HG02610 (cell line): ENCODE data around the gene STK17A.

Source experiments
- ATAC-seq: cut with Tn5 transposase; IDR thresholded peaks from one replicate; pipeline ENCODE4 v1.9.1; 2021; ENCODE audit warnings: mild to moderate bottlenecking, moderate library complexity; ENCODE audit not compliant: unreplicated experiment

The STK17A gene

DNA sequence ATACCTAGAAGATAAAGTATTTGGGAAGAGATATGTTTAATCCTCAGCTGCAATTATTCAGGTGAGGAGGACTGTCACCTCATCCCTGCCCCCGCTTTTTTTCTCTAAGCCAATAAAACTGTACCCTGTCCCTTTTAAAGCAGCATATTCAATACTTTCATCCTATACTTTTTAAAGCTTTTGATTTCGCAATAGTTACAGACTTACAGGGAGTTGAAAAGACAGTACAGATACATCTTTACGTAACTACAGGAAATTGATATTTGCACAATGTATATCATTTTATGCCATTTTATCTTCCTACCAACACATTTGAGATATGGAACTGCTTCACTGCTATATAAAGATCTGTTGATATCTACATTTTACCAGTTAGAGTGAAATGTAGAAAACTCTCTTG, 47.6 kb downstream of the STK17A start:
- no peak for ATAC-seq

- ATAC-seq = no peak
Measured at GRCh38 chr7:43631559-43631958, 48.7 kb downstream of the STK17A start.

- ATAC-seq = no peak
Measured at GRCh38 chr7:43632746-43633145, 49.8 kb downstream of the STK17A start.

DNA sequence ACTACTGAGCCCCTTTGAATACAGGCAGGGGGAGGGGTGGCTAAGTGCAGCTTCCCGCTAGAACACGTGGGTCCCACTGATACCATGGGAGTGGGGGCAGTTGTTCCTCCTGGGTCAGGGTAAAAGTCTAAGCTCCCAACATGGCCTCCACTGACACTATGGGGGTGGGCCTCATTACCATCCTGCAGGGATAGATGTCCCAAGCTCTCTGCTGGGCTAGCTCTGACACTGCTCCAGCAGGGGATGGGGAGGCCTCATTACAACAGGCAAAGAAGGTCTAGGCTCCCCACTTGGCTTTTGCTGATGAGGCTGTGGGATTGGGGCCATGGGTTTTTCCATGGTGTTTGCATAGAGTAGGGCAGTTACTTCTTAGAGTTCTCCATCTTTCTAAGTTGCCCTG, 51.5 kb downstream of the STK17A start:
- ATAC-seq = no peak

DNA sequence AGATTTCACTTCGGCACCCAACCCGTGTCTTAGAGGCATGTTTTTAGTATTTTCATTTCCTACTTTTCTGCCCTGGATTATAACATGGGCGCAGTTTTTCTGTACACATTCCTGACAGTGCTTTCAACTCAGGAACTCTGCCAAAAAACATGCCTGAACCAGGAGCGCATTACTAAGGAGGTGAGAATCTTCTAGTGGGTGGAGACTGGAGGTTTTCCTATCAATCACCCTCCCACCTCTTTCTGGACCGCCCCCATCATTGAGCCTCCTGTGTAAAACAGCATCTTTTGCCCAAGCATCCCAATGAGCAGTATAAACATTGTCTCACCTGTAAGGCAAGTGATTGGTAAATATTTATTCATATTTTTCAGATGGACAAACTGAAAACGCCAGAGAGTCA, 53.2 kb downstream of the STK17A start:
- no peak for ATAC-seq

- no peak for ATAC-seq
Measured at GRCh38 chr7:43637114-43637806, 54.4 kb downstream of the STK17A start.

DNA sequence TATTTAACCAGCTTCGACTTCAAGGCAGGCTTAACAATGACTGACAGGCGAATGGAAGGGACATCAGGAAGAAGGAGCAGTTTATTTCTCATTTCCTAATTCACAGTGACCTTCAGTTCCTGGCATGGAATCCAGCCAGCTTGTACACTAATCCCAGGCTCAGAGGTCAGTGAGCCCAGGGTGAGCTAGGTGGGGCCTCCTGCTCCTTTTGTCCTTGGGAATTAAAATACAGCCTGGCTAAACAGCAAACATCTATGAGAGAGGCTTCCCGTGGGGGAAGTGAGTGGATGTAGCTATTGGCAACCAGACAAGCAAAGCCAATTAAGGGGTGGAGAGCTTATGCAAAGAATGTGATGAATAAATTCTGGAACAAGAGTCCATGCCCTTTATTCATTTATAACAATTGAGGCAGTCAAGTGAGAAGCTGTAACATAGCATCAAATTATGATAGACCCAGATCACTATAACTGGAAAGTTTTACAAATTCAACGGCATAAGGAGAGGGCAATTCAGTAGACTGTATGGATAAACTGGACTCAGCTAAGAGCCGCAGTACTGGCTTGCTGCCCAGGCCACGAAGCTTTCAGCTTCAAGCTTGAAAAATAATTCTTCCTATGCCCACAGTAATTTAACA, 57.1 kb downstream of the STK17A start:
- ATAC-seq = no peak

DNA sequence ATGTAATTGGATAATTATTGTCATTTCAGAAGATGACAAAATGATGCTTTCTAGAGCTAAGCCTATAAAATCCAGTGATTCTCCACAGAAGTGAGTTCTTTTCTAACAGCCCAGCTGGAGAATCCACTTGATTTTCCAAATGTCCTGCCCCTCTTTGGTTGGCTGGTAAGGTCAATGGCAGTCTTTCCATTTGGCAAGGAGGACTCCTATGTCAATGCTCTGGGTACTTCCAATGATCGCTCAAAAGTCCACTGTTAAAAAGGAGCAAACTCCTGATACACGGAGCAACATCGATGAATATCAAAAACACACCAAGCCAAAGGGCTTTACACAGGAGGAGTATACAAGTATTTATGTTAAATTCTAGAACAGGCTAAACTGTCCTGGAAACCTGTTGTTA, 57.8 kb downstream of the STK17A start:
- ATAC-seq = no peak

DNA sequence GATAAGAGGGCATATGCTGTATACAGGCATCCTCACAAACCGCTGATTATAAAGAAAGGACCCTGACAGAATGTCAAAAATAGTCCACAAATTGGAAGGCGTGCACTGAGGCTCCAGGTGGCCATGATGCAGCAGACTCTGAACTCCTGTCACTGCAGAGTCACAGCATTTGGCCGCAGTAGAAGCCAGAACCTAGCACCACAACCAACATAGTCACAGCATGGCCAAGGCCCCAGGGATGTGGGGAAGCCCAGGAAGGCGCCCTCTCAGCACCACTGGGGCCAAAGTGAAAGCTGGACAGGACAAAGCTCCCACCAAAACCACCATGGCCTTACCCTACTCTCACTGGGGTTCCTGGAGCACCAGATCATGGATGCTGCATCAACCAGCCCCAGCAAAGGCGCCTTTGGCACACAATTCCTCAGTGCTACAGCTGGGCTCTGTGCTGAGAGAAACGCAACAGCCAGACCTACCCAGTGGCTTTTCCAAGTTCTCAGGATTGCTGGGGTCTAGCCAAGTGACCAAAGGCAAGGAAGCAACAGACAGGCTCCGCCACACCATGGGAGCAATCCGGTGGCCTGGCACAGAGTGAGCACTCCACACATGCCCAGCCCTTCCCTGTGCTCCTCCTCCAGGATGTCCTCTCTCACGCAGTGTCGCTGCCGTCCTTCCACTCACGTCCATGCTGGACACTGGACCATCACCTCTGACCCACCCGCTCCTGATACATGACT, 60.2 kb downstream of the STK17A start:
- no peak for ATAC-seq

DNA sequence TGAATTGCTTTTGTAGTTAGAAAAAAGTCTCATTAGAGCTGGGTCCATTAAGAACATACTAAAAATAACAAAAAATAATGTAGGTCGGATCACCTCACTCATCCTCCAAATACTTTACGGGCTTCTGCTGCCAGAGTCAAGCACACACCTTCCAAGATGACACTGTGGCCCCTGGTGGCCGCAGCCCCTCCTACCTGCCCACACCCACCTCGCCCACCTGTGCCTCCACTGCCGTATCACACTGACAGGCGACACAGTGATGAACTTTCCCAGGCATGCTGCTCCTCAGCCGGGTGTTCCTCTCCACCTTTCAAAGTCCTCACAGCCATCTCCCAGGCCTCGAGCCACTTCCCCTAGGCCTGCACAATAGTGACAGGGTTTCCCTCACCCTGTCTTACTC, 60.9 kb downstream of the STK17A start:
- ATAC-seq = no peak

GRCh38 chr7:43645699-43646226, 62.9 kb downstream of the STK17A start:
- no peak for ATAC-seq

GRCh38 chr7:43646603-43647338, 63.9 kb downstream of the STK17A start:
- no peak for ATAC-seq

DNA sequence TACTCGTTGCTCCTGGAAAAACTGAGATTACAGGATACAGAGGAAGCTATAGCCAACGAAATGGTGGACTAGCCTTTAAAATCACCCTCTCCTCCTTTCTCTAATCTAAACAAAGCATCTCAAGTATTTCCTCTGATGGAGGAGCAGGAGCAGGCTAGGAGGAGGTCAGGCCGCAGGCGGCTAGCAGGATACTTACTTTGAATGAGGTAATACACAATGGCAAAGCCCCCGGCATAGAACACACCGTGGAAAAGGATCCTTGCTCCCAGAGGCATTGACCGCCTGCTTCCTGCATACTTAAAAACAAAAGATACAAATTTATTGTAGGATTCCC, 64.4 kb downstream of the STK17A start:
- ATAC-seq = no peak

DNA sequence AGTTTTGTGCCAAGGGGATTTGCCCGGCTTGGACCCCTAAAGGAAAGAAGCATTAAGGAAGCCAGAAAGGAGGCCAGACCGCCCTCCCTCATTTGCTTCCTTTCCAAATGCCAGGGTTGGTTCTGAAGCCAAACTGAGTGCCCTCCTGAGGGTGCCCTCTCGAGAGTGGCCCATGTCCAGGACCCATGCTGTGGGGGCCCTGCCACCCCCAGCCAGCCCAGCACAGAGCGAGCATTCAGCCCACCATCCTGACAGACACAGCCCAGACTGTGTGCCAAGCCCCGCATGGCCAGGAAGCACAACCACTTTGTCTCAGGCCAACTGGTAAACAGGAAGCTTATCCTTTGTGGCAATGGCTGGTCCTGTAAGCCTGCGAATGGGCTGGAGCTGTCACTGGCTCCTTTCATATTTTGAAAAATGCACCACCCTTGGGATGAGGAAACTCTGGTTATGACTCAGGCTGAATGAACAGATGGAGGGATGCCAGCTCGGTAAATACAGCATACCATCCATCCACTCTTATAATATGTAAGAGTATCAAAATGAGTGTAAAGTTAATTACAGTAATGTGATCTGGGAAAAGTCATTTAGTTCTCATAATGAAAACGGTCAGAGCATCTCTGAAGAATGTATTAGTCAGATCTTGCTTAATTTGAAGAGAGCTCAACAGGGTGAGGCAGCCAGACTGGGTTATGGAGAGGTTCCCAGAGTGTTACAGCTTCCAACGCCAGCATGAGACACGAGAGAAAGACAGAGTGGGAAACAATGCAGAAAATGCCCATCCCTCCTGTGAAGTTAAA, 65.0 kb downstream of the STK17A start:
- peak; percentile 45 for ATAC-seq

DNA sequence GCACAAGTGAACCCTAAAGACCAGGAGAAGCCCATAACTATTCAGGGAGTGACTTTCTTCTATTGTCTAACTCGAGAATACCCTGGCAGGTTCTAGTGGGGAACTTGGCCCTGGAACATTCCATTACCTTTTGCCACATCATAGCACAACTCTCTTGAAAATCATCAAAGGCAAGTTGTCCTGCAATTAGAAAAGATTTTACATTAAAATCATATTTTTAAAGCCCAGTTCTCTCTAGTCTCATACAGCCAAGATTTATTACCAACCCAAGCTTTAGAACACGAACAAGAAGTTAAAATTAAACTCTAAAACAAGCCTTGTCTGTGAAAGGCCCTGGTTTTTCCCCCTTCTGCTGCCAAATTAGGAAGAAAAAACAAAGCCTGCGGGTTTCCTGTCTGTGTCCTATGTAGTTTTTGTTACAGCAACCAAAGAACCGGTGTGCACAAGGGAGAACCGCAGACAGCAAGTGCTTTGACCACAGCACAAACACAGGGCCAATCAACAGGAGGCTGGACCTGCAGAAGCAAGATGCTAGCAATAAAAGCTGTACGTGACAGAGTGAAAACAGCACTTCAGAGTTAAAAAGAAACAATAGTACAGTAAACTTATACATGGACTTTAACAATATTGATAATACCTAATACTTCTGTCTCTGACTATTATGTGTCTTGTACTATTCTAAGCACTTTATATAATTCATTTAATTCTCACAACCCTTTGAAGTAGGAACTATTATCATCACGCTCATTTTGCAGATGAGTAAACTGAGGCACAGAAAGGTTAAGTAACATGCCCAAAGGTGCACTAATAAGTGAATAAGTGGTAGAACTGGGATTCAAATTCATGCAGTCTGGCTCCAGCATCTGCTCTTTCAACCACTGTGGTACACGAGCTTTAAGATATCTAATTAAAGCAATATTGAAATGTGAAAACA, 65.8 kb downstream of the STK17A start:
- ATAC-seq = peak; percentile 61

GRCh38 chr7:43649755-43650274, 66.9 kb downstream of the STK17A start:
- peak; percentile 60 for ATAC-seq

- ATAC-seq = no peak
Measured at GRCh38 chr7:43650457-43651052, 67.6 kb downstream of the STK17A start.

GRCh38 chr7:43652364-43652763, 69.5 kb downstream of the STK17A start:
- ATAC-seq = no peak

DNA sequence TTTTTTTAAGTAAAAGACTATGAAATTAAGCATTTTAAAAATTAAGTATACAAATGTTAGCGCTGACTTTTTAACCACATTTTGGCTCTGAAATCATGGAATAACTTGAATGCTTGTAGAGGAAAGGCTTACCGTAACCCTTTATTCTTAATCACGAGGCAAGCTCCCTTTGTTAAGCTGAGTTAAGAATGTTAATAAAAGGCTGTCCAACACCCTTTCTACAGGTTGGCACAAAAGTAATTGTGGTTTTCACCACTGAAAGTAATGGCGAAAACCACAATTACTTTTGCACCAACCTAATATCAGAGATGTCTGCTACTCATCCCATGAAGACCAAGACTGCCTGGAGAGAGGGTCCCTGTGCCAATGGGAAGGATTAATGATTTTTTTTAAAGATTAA, 70.6 kb downstream of the STK17A start:
- no peak for ATAC-seq
